GM12878 (cell line): ENCODE data around the gene ZNF407. TPM values are rescaled to one million over a fixed set of nuclear protein-coding genes. Genes with fewer than 3 reads are reported as not detected.

ENCODE experiments used
- ATAC-seq: fragments of 200-7000 bp; cut with Tn5 transposase; 3 replicates; pipeline ENCODE4 v1.9.1; 2020; ENCODE audit warnings: mild to moderate bottlenecking, moderate library complexity
- BruUV-seq: library from RNA; stranded (reverse); fragments of 400-500 nt; replicated peaks from 2 replicates; lab custom pipeline; 2021; lab: Mats Ljungman, UMichigan
- CTCF ChIA-PET: fragments of 300-600 bp; sonication (Branson Sonifier 250); formaldehyde crosslinking; extraction: SDS; loops from one replicate; lab custom pipeline; 2021; ENCODE audit warnings: inconsistent platforms; lab: Yijun Ruan, JAX
- POLR2A ChIA-PET: fragments of 350-600 bp; formaldehyde crosslinking; extraction: SDS; loops from one replicate; lab custom pipeline; 2021; ENCODE audit warnings: inconsistent platforms; lab: Charles Lee
- RAD21 ChIA-PET: fragments of 300-600 bp; sonication (Branson Sonifier 250); formaldehyde crosslinking; loops from one replicate; lab custom pipeline; 2023; ENCODE audit warnings: antibody characterized with exemption; ENCODE audit not compliant: unreplicated experiment; lab: Charles Lee
- SMC1A ChIA-PET: fragments of 300-600 bp; sonication (Branson Sonifier 250); formaldehyde crosslinking; loops from one replicate; lab custom pipeline; 2023; ENCODE audit not compliant: unreplicated experiment, uncharacterized antibody; lab: Charles Lee
- DNase-seq: peaks from one replicate; pipeline ENCODE4 v3.0.0-alpha.2; 2011; ENCODE audit warnings: low read depth, low spot score
- FAIRE-seq: peaks from 3 replicates; lab custom pipeline; 2011; peaks lifted over from hg19 to GRCh38; lab: Jason Lieb, UNC
- H2AFZ ChIP-seq: 2 replicates; pipeline ENCODE4 v1.6.0; 2011; ENCODE audit warnings: low read depth, low read length, control low read depth; ENCODE audit not compliant: control insufficient read depth
- H3K27ac ChIP-seq: 2 replicates; pipeline ENCODE4 v1.5.1; 2011; ENCODE audit warnings: control low read depth; ENCODE audit not compliant: control insufficient read depth, insufficient read depth
- H3K27me3 ChIP-seq, 2 experiments: replicated peaks in 1 of 2; 2 replicates each; pipeline versions ENCODE4 v1.6.0 to v1.6.1; 2011; ENCODE audit warnings: low read length in 1 of 2; ENCODE audit not compliant: control insufficient read depth in 2 of 2, insufficient read depth in 2 of 2
- H3K36me3 ChIP-seq, 2 experiments: 2 replicates each; pipeline ENCODE4 v1.5.1; 2011; ENCODE audit warnings: low read length in 1 of 2; ENCODE audit not compliant: control insufficient read depth in 2 of 2, insufficient read depth in 2 of 2
- H3K4me1 ChIP-seq: 2 replicates; pipeline ENCODE4 v1.6.1; 2011; ENCODE audit warnings: mild to moderate bottlenecking, low read length, moderate library complexity, mixed read lengths; ENCODE audit not compliant: control insufficient read depth, insufficient read depth
- H3K4me2 ChIP-seq: 2 replicates; pipeline ENCODE4 v1.6.0; 2011; ENCODE audit warnings: control low read depth; ENCODE audit not compliant: control insufficient read depth, insufficient read depth
- H3K4me3 ChIP-seq: fragments of 200-600 bp; sonication (generic); 2 replicates; pipeline ENCODE4 v1.5.1; 2016
- H3K79me2 ChIP-seq: 2 replicates; pipeline ENCODE4 v1.6.0; 2011; ENCODE audit warnings: low read length; ENCODE audit not compliant: control insufficient read depth, insufficient read depth
- H3K9ac ChIP-seq: 2 replicates; pipeline ENCODE4 v1.8.0; 2011; ENCODE audit warnings: low read length, control low read depth, mixed read lengths; ENCODE audit not compliant: control insufficient read depth, insufficient read depth
- H3K9me3 ChIP-seq: replicated peaks from 3 replicates; pipeline ENCODE4 v1.5.1; 2011; ENCODE audit warnings: mild to moderate bottlenecking, low read length; ENCODE audit not compliant: control insufficient read depth, insufficient read depth
- H4K20me1 ChIP-seq: 2 replicates; pipeline ENCODE4 v1.6.0; 2011; ENCODE audit not compliant: control insufficient read depth, insufficient read depth
- ATF7 ChIP-seq: fragments of 450-650 bp; IDR thresholded peaks from 2 replicates; pipeline ENCODE4 v1.6.1; 2016; ENCODE audit warnings: low read depth, mild to moderate bottlenecking
- BRCA1 ChIP-seq: IDR thresholded peaks from 2 replicates; pipeline ENCODE4 v1.6.1; 2011; ENCODE audit warnings: low read depth, low read length, improper control_type of control experiment
- CBFB ChIP-seq: IDR thresholded peaks from 2 replicates; pipeline ENCODE4 v1.6.1; 2016; ENCODE audit warnings: antibody characterized with exemption, low read depth
- E4F1 ChIP-seq: fragments of 450-650 bp; IDR thresholded peaks from 2 replicates; pipeline ENCODE4 v1.6.1; 2018; ENCODE audit warnings: borderline replicate concordance, mild to moderate bottlenecking; ENCODE audit not compliant: partially characterized antibody
- EGR1 ChIP-seq, 2 experiments: IDR thresholded peaks; 1 replicate in 1 of 2; 2 replicates in 1 of 2; pipeline ENCODE4 v1.6.1; 2011 to 2012; ENCODE audit warnings: low read depth in 2 of 2, low read length in 2 of 2, borderline replicate concordance in 1 of 2, mild to moderate bottlenecking in 1 of 2, moderate library complexity in 1 of 2
- ESRRA ChIP-seq: IDR thresholded peaks from 2 replicates; pipeline ENCODE4 v1.6.1; 2012; ENCODE audit warnings: mild to moderate bottlenecking, low read length, improper control_type of control experiment
- HDAC6 ChIP-seq: fragments of 200-600 bp; sonication (generic); IDR thresholded peaks from one replicate; pipeline ENCODE4 v1.8.0; 2017; ENCODE audit warnings: antibody characterized with exemption; ENCODE audit not compliant: unreplicated experiment
- KLF5 ChIP-seq: fragments of 450-650 bp; IDR thresholded peaks from 2 replicates; pipeline ENCODE4 v1.6.1; 2014; ENCODE audit warnings: mild to moderate bottlenecking; ENCODE audit not compliant: partially characterized antibody
- MTA3 ChIP-seq: IDR thresholded peaks from 2 replicates; pipeline ENCODE4 v1.6.1; 2012; ENCODE audit warnings: low read length, inconsistent platforms, borderline replicate concordance
- MXI1 ChIP-seq: fragments of 150-350 bp; IDR thresholded peaks from 2 replicates; pipeline ENCODE4 v1.6.1; 2011; ENCODE audit warnings: low read depth, mild to moderate bottlenecking, inconsistent platforms, low read length, improper control_type of control experiment
- NR2C2 ChIP-seq: IDR thresholded peaks from 2 replicates; pipeline ENCODE4 v1.6.1; 2011; ENCODE audit warnings: borderline replicate concordance, low read depth; ENCODE audit not compliant: control insufficient read depth, insufficient read length
- RELB ChIP-seq: fragments of 450-650 bp; IDR thresholded peaks from 2 replicates; pipeline ENCODE4 v1.6.1; 2017; ENCODE audit warnings: low read depth, mild to moderate bottlenecking, moderate library complexity
- TAF1 ChIP-seq: IDR thresholded peaks from 2 replicates; pipeline ENCODE4 v1.6.1; 2011; ENCODE audit warnings: mild to moderate bottlenecking, low read depth, low read length, borderline replicate concordance
- ZBTB11 ChIP-seq: fragments of 450-650 bp; formaldehyde crosslinking; IDR thresholded peaks from 2 replicates; pipeline ENCODE4 v1.5.0; 2022; ENCODE audit warnings: mild to moderate bottlenecking, missing genetic modification characterization
- ZNF384 ChIP-seq: IDR thresholded peaks from 2 replicates; pipeline ENCODE4 v1.6.1; 2012; ENCODE audit warnings: low read depth, mild to moderate bottlenecking, low read length, improper control_type of control experiment, borderline replicate concordance
- WGBS: methylation state at CpG from one replicate; pipeline ENCODE4 v1.1.6; 2016; ENCODE audit warnings: low lambda C conversion rate; ENCODE audit not compliant: insufficient replicate concordance, insufficient coverage; ENCODE audit errors: missing lambda C conversion rate; 5-methylcytosine and 5-hydroxymethylcytosine counted together
- in situ Hi-C: fragments of 300-500 bp; cut with MboI; formaldehyde crosslinking; loops from 9 replicates; pipeline ENCODE4 v1.14.3; 2018; ENCODE audit warnings: mixed read lengths
- intact Hi-C: fragments of 100-400 bp; cut with micrococcal nuclease; formaldehyde crosslinking; loops from one replicate; pipeline ENCODE4 v1.14.2; 2022; ENCODE audit not compliant: unreplicated experiment
- polyA plus RNA-seq, 11 experiments: library from polyadenylated mRNA; depleted of rRNA in 4 of 11; unstranded in 6 of 11; stranded (reverse) in 5 of 11; fragments of >200 nt; fragmentation: Nextera tagmentation in 4 of 11; fragmentation: Illumina TruSeq in 1 of 11; extraction: Ambion mirVana in 4 of 11; extraction: Trizol in 1 of 11; gene quantifications; 1 replicate in 1 of 11; 2 replicates in 10 of 11; pipeline versions ENCODE4 v1.2.1 to v1.2.3, GENCODE V29; 2011 to 2016; ENCODE audit warnings: inconsistent platforms in 2 of 11, missing spikeins in 2 of 11, low read depth in 1 of 11
- total RNA-seq, 4 experiments: library from RNA; depleted of rRNA in 3 of 4; stranded (reverse); fragments of >200 nt in 3 of 4; fragmentation: Illumina TruSeq in 1 of 4; extraction: Trizol in 1 of 4; gene quantifications; 2 replicates each; pipeline versions ENCODE4 v1.2.1 to v1.2.3, GENCODE V29; 2013 to 2021

Gene ZNF407
- total and polyA plus RNA-seq, 10 of the 15 experiments (the other 5 are each of a cell fraction or from before 2014, with no cell fraction given), result 0.69 to 11.6 (median 5.3) TPM

GRCh38 chr18:74766251-74766650 lies 168.6 kb downstream of the ZNF407 start (continued):
- TF ChIP-seq CBFB (no peak), ZNF384 (no peak), HDAC6 (no peak), NR2C2 (no peak), E4F1 (no peak)
- TF ChIP-seq, all 136 proteins: peak for 0

- no peaks in the 10 kb centered on the region for H3K9me3 ChIP-seq
- DNase-seq (no peak), FAIRE-seq (no peak), ATAC-seq (no peak)
- in situ Hi-C loops (no loop called here), intact Hi-C loops (loop anchor here (1.0 kb wide), 1 partner anchor 10 kb away; no protein-coding TSS in a partner anchor)
- ChIA-PET SMC1A (interaction anchor here (0.7 to 1.9 kb wide), 2 partner anchors 29 to 184 kb away, joined by 3 to 8 read pairs; no protein-coding TSS in a partner anchor), RAD21 (interaction anchor here (0.6 kb wide), 1 partner anchor 29 kb away, joined by 3 read pairs; no protein-coding TSS in a partner anchor), CTCF (no interaction called here), POLR2A (interaction anchor here (0.6 kb wide), 1 partner anchor 184 kb away, joined by 4 read pairs; no protein-coding TSS in a partner anchor)
- no peak overlapping the region for H3K27ac ChIP-seq
- no peak overlapping the region for H3K4me2 ChIP-seq
- no peaks in the 10 kb centered on the region for H3K27me3 ChIP-seq
- no peaks in the 10 kb centered on the region for H3K4me1 ChIP-seq
- no peaks in the 10 kb centered on the region for H3K79me2 ChIP-seq
- H2AFZ ChIP-seq, result no peak overlapping the region
- 74% methylated on average over 2 of the region's 2 CpGs for WGBS
- H4K20me1 ChIP-seq, result no peaks in the 10 kb centered on the region
- H3K4me3 ChIP-seq, result no peak overlapping the region
- BruUV-seq, result no TSS peak
- no peak overlapping the region for H3K9ac ChIP-seq
- H3K36me3 ChIP-seq, result no peaks in the 10 kb centered on the region
- TF ChIP-seq KLF5 (no peak), MTA3 (no peak), ESRRA (no peak), ATF7 (no peak), TAF1 (no peak), BRCA1 (no peak), MXI1 (no peak), HDAC6 (no peak), ZBTB11 (CRISPR knock-in tag) (no peak), RELB (no peak), EGR1 (IDR thresholded peaks at IDR 0.05; ENCODE audit: borderline replicate concordance in 1 of 2, low read depth in 2 of 2, low read length in 2 of 2) (no peak)
Observed at GRCh38 chr18:74768096-74768495, 170.4 kb downstream of the ZNF407 start.
